ENCODE data around the gene DUSP6. TPM values are rescaled to one million over a fixed set of nuclear protein-coding genes. Genes with fewer than 3 reads are reported as not detected.

DUSP6 gene
- total and polyA plus RNA-seq, 2 of the 13 experiments (the other 11 are each of a cell fraction or from before 2014, with no cell fraction given), result 40.9 to 161 TPM

- no peak; the same call in 1 of the 2 replicates for TF ChIP-seq ZFP91 (CRISPR knock-in tag; IDR thresholded peaks at IDR 0.05; ENCODE audit: borderline replicate concordance)
- peak; percentile 56 for TF ChIP-seq MAX (IDR thresholded peaks at IDR 0.05)
- TF ChIP-seq FOXA1 (IDR thresholded peaks at IDR 0.05), result no peak
- peak; percentile 86 for TF ChIP-seq FOXA1 (CRISPR knock-in tag; IDR thresholded peaks at IDR 0.05)
- peak; percentile 48; the same call in 1 of the 2 replicates for TF ChIP-seq GATAD1 (CRISPR knock-in tag; IDR thresholded peaks at IDR 0.05)
- peak; percentile 93 for TF ChIP-seq ZKSCAN8 (CRISPR knock-in tag; IDR thresholded peaks at IDR 0.05; ENCODE audit: borderline replicate concordance)
- peak; percentile 54; the same call in 1 of the 2 replicates for TF ChIP-seq NFE2L2 (IDR thresholded peaks at IDR 0.05; ENCODE audit: low read length)
- TF ChIP-seq WIZ (CRISPR knock-in tag; IDR thresholded peaks at IDR 0.05), result no peak
- no peak for TF ChIP-seq NFYB (CRISPR knock-in tag; IDR thresholded peaks at IDR 0.05)
- peak; percentile 90; the same call in 1 of the 2 replicates for TF ChIP-seq THRA (CRISPR knock-in tag; IDR thresholded peaks at IDR 0.05; ENCODE audit: borderline replicate concordance)
- TF ChIP-seq MYC (CRISPR knock-in tag; IDR thresholded peaks at IDR 0.05; ENCODE audit: borderline replicate concordance), result peak; percentile 51; the same call in 1 of the 2 replicates
- no peak for TF ChIP-seq ZNF235 (CRISPR knock-in tag; IDR thresholded peaks at IDR 0.05; ENCODE audit: borderline replicate concordance)
- TF ChIP-seq MED1 (CRISPR knock-in tag; IDR thresholded peaks at IDR 0.05), result peak; percentile 99
- TF ChIP-seq ATF7-NPFF (CRISPR knock-in tag; IDR thresholded peaks at IDR 0.05; ENCODE audit: low read depth), result no peak
- no peak for TF ChIP-seq ADNP (CRISPR knock-in tag; IDR thresholded peaks at IDR 0.05)
- TF ChIP-seq KDM5B (CRISPR knock-in tag; IDR thresholded peaks at IDR 0.05; ENCODE audit: borderline replicate concordance), result no peak
- peak; percentile 73 for TF ChIP-seq HDAC1 (CRISPR knock-in tag; IDR thresholded peaks at IDR 0.05)
- TF ChIP-seq SSRP1 (CRISPR knock-in tag; IDR thresholded peaks at IDR 0.05), result peak; percentile 67; the same call in 1 of the 2 replicates
- TF ChIP-seq FOSL2 (CRISPR knock-in tag; IDR thresholded peaks at IDR 0.05), result peak; percentile 97
- TF ChIP-seq ELF1 (CRISPR knock-in tag; IDR thresholded peaks at IDR 0.05), result peak; percentile 94
- TF ChIP-seq AKAP8 (CRISPR knock-in tag; IDR thresholded peaks at IDR 0.05), result no peak
- TF ChIP-seq TARDBP (CRISPR knock-in tag; IDR thresholded peaks at IDR 0.05), result peak; percentile 53; the same call in 1 of the 2 replicates
- no peak for TF ChIP-seq FOXM1 (CRISPR knock-in tag; IDR thresholded peaks at IDR 0.05)
- no peak for TF ChIP-seq TSC22D2 (CRISPR knock-in tag; IDR thresholded peaks at IDR 0.05; ENCODE audit: borderline replicate concordance)
- peak; percentile 73 for TF ChIP-seq HOXA3 (CRISPR knock-in tag; IDR thresholded peaks at IDR 0.05)
- TF ChIP-seq ZNF879 (CRISPR knock-in tag; IDR thresholded peaks at IDR 0.05), result no peak
- no peak for TF ChIP-seq REPIN1 (CRISPR knock-in tag; IDR thresholded peaks at IDR 0.05; ENCODE audit: borderline replicate concordance, low read depth)
- peak; percentile 94 for TF ChIP-seq RARA (CRISPR knock-in tag; IDR thresholded peaks at IDR 0.05)
- TF ChIP-seq KDM3A (CRISPR knock-in tag; IDR thresholded peaks at IDR 0.05; ENCODE audit: low read depth), result peak; percentile 78; the same call in 1 of the 2 replicates
- peak; percentile 61; the same call in 1 of the 2 replicates for TF ChIP-seq ZNF652 (CRISPR knock-in tag; IDR thresholded peaks at IDR 0.05; ENCODE audit: borderline replicate concordance, low read depth)
These were observed 38.7 kb upstream of the DUSP6 start (continued) for GRCh38 chr12:89390802-89391673.
